HG03432 (cell line): ENCODE measurements around the gene LRCH1.
A peak's percentile ranks its signal among the peaks of the same experiment; 100 is the strongest.

Source experiments
- ATAC-seq: cut with Tn5 transposase; IDR thresholded peaks from one replicate; pipeline ENCODE4 v1.9.1; 2021; ENCODE audit warnings: mild to moderate bottlenecking, moderate library complexity; ENCODE audit not compliant: unreplicated experiment

LRCH1 gene

DNA sequence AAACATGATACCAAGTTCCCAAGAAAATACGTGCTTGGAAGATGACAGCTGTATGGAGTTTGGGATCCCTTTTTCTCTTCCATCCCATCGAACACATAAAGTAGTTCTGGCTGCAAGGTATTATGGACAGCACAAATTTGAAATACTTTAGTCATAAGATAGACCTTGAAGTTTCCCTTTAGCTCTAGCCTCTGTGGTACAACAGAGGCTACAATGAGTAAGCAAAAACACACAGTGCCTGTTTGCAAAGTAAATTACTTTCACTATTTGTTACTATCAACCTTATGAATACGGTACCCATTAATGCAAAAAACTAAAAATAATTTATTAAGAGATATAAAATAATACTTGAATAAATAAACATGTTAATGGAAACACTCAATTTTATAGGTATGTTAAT lies 21.0 kb upstream of the LRCH1 start:
- ATAC-seq: peak; percentile 54

GRCh38 chr13:46535002-46535401 lies 18.0 kb upstream of the LRCH1 start:
- ATAC-seq: no peak

DNA sequence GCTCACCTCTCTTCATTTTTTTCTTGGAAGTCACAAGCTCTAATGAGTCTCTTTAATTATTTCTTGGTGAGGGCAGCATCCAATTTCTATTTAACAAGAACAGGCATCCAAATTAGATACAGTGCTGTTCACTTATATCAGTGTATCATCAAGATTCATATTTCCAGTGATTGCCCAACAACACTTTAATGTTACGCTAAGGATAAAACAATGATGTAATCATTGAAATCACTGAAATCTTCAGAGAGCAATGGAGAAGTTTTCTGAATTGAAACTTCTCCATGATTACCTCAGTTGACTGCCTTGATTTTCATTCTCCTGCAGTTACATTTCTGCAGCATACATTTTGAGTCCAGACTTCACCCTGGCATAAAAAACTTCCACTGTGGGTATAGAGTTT lies 17.1 kb upstream of the LRCH1 start:
- no peak for ATAC-seq

- no peak for ATAC-seq
Measured at GRCh38 chr13:46536341-46536740, 16.6 kb upstream of the LRCH1 start.

DNA sequence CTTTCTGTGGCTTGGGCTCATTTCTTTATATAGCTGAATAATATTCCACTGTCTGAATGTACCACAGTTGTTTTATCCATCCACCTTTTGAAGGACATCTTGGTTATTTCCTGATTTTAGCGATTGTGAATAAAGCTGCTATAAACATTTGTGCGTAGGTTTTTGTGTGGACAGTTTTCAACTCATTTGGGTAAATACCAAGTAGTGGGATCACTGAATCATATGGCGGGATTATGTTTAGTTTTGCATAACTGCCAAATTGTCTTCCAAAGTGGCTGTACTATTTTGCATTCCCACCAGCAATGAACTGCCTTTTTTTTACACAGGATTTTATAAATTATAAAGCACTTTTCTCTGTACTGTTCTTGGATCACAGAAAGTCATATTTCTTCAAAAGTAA lies 13.7 kb upstream of the LRCH1 start:
- ATAC-seq: no peak

DNA sequence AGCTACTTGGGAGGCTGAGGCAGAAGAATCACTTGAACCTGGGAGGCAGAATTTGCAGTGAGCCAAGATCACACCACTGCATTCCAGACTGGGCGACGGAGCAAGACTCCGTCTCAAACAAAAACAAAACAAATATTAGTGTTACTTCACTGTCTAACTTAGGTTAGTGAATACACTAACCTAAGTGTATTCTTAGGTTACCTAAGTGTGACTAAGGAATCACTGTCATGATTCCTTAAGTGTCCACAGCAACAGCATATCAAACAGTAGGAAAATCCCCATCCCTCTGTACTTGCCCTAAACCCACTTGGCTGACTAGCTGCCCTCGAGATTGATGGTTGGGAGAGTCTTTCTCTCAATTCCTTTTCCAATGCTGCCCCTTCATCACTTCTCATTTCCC lies 11.8 kb upstream of the LRCH1 start:
- ATAC-seq: no peak

- ATAC-seq: peak; percentile 57
Measured at GRCh38 chr13:46542833-46543232, 10.1 kb upstream of the LRCH1 start.

- no peak for ATAC-seq
Measured at GRCh38 chr13:46543287-46543686, 9.7 kb upstream of the LRCH1 start.

DNA sequence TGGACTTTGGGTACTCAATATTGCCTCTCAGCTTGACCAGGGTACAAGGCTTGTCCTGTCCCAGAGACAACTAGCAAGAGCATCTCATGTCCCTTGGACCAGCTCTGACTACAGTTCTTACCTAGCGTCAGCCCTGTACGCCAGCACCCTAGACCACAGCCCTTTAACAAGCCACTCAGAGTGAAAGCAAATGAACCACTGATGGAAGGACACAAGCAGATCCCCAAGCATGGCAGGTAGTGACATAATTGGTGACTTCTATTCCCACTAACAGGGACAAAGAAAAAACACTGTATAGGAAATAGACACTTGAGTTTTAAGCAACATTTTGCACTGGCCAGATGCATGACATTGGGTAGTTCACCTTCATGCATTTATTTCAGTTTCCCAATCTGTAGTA lies 8.8 kb upstream of the LRCH1 start:
- ATAC-seq: peak; percentile 83

DNA sequence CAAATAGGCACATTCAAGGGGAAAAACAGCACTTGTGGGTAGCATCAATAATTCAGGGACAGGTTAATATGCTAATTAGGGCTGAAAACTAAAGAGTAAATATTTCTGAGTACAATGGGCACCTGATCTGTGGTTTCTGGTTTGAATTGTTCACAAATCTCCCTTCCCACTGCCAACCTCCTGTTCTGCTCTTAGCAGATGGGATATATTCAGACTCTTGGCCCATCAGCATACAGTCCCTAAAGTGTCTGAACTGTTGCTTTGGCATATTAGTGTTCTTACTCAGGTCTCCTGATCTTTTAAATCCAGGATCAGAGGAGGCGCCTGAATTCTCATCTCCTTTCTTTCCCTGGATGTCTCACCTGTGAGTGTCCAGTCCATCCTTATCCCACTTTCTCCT lies 8.2 kb upstream of the LRCH1 start:
- ATAC-seq: no peak

DNA sequence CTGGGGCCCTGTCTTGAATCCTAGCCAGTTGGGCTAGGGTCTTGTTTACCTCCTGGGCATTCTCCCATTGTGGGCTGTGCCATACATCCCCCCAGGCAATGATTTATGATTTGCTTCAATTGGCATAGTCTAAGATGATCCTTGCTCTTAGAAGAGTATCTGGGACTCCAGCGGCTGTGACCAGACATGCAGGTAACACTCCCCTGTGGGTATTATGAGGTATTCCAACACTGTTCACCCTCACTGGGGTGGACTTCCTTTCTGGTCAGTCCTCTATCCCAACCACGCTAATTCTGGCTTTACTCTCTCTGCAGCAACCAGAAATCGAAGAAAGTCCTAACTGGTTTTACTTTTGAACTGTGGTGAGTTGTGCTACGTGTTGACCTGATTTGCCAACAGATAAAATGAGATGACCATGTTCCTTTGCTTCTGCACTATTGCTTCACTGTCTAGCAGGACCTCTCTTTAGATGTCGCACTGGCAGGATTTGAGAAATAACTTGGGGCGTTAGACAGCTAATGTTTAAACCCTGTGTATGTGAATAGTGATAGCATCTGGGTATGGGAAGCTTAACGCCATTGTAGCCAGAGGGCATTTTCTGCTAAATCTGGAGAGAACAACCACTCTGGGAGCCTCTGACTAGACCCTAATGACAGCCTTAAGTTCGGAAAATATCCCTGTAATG lies 6.7 kb upstream of the LRCH1 start:
- no peak for ATAC-seq

- no peak for ATAC-seq
Measured at GRCh38 chr13:46550822-46551221, 2.1 kb upstream of the LRCH1 start.

DNA sequence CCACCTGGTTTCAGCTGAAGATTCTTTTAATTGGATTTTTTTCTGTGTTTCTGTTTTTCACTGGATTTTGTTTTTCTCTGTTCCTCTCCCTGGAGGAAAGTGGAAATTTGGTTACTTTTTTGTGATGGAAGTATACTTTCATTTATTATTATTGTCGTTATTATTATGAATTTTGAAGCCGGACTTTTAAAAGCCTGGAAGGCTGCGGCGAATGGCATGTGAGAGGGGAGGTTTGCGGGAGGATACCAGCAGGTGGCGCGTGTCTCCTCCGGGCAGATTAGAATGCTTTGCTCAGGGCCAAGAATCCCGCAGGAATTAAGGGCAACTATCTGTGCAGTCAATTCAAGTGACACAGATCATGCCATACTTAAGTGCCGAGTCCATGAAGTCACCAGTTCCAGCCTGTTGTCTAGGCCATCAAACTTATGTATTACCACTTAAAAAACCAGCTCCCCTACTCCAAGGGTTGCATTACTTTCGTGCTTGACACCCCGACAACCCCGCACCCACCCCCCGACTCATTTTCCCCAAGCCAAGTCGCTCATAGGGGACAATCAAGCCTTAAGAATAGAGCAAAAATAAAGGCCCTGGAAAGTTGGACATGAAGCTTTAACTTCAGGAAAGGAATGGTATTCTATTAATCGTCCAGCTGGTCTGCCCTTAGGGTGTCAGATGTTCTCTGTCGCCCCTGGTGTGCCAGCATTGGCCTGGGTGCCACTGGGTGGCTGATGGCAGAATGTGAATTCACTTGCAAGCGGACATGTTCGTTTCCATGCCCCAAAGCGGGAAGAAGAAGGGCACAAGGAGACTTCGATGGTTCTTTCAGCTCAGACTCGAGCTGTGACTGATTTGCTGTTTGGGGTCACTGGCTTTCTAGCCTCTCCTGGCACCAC lies 1.3 kb upstream of the LRCH1 start:
- no peak for ATAC-seq

DNA sequence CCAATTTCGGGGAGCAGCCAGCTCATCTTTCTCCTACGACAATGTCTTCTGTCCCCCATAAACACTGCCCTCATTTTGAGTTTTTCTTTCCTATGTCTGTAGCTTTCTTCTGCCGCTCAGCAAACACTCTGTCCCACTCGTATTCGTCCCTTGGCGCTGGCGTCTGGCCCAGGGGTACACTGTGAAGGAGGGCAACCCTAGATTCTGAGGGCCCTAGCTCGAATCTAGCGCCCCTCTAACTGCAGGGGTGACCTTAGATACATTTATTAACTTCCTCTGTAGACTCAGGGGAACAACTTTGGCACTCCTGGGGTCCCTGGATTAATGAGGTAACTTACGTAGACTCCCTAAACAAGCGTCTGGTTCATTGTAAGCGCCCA lies 677 bp upstream of the LRCH1 start:
- ATAC-seq: no peak

DNA sequence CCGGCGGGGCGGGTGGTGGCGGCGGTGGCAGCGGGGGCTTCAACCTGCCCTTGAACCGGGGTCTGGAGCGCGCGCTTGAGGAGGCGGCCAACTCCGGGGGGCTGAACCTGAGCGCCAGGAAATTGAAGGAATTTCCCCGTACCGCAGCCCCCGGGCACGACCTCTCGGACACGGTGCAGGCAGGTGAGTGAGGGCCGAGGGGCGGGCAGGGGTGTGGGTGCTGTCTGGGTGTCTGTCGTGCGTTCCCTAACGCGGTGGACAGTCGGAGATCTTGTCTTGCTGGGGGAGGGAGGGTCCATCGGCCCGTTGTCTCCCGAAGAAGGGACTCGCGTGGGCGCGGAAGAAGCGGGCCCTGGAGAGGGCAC lies 533 bp downstream of the LRCH1 start:
- peak; percentile 1 for ATAC-seq

DNA sequence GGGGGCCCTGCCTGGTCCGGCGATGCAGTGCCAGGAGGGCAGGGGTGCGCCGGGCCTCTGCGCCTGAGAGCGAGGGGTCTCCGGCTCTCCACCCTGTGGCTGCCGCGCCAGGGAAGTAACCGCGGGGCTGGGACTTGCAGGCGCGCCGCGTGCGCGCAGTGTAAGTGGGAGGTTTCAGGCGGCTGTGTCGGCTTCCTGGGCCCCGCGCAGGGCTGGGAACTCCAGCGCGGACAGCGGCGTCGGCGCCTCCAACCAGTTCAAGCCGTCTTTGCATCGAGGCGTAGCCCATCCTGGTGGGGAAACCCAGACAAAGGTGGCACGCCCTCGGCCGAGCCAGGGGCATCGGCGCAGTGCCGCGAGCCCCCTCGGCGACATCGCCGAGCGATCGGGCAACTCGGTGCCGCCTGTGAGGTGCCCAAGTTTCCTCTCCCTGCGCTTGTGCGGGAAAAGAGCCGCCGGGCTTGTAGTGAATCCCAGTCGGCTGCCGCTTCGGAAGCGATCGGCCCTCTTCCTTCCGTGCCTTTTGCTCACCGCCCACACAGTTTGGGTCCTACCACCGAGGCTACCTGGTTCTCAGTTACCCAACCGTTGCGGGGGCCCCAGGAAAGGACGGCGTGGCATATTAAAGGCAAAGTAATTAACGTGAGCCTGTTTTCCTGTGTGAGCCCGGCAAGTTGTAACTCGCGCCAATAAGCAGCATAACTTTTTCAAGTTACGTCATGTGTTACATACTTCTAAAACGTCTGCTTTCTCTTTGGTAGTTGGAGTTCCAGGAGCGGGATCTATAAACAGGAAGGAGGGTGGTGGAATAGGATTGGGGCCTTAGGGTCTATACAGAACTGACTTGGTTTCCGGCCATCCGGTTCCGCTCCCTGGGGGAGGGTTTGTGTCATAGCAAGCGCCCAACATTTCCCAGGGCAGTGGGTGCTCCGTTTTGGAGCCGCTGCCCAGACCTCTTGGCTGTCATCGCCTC lies 1.2 kb downstream of the LRCH1 start:
- ATAC-seq: peak; percentile 51

DNA sequence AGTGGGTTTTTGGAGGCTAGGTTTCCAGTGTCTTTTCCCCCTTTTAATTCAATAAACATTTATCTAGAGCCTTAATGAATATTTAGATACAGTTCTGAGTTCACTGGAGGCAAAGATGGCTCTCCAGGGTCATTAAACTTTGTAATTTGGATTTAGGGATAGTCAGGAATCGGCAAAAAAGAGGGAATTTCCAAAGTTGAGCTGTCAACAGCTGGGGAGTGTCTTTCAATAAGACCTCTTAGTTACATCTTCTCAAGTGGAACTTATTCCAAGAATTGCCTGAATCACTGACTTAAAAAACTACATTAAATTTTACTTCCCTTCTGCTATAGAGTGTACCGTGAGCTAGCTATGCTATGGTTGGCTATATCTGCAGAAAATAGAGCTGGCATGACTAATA lies 2.0 kb downstream of the LRCH1 start:
- ATAC-seq: no peak

- ATAC-seq: no peak
Measured at GRCh38 chr13:46555722-46556417, 2.9 kb downstream of the LRCH1 start.

DNA sequence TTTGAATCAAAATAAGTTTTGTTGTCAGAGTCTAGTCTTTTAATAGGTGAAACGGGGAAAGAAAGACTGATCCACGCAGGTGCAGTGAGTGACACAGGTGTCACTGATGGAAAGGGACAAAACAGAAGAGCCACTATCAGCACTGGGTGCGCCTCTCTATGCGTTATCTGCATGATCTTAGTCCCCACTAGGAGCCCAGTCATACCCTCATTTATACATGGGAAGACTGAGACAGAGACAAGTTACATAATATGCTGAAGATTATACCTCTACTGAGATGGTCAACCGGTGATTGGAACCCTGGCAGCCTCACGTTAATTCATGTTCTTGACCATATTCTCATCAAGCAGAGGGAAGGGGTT lies 3.4 kb downstream of the LRCH1 start:
- no peak for ATAC-seq

- no peak for ATAC-seq
Measured at GRCh38 chr13:46559272-46559805, 6.4 kb downstream of the LRCH1 start.

DNA sequence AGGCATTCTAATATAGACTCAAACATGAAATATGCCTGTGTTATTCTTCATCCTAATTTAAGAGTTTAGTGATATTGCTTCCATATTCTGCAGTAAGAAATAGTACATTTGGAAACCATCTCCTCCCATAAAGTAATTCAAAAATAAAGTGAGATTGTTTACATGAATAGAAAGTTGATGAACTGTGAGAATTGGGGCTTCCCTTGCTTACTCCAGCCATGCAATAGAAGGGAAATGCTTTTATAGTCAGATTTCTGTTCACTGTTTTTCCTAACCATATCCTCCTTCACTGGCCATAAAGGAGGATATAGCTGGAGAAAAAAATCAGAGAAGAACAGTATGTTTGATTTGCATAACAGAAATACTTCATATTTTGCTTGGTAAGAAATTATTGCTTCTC lies 7.8 kb downstream of the LRCH1 start:
- no peak for ATAC-seq
